ENCODE measurements around the gene OSBPL8.

DNA sequence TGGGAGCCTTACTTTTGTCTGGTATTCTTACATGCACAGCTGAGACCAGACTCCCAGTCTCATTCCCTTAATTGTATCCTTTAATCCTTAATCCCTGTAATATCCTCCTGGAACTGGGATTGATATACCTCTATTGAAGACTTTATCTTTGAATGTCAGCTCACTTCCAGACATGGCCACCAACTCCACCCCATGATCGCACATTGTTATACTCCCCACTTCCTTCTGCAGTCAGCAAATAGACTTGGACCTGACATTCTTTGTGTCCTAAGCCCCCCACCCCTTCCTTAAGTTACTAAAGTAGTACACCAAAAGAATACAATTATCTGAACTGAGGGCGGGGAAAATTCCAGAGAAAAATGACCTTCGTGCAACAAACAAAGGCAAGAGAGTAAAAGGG is 8.6 kb upstream of the OSBPL8 start:
- TF ChIP-seq HOXC10 (CRISPR knock-in tag; IDR thresholded peaks at IDR 0.05) (no peak), ZNF24 (tag by site-specific recombination; IDR thresholded peaks at IDR 0.05) (no peak), ZNF416 (tag by site-specific recombination; IDR thresholded peaks at IDR 0.05) (no peak), ZNF830 (tag by site-specific recombination; IDR thresholded peaks at IDR 0.05; ENCODE audit: low read depth) (no peak), ZBTB20 (tag by site-specific recombination; IDR thresholded peaks at IDR 0.05) (no peak), ZNF558 (tag by site-specific recombination; IDR thresholded peaks at IDR 0.05) (no peak), SETDB1 (IDR thresholded peaks at IDR 0.05; ENCODE audit: insufficient read length, low read length) (no peak), ZNF404 (tag by site-specific recombination; IDR thresholded peaks at IDR 0.05) (no peak), ZNF423 (tag by site-specific recombination; IDR thresholded peaks at IDR 0.05) (no peak), ZNF140 (tag by site-specific recombination; IDR thresholded peaks at IDR 0.05) (no peak)
- TF ChIP-seq, protein P1, sequence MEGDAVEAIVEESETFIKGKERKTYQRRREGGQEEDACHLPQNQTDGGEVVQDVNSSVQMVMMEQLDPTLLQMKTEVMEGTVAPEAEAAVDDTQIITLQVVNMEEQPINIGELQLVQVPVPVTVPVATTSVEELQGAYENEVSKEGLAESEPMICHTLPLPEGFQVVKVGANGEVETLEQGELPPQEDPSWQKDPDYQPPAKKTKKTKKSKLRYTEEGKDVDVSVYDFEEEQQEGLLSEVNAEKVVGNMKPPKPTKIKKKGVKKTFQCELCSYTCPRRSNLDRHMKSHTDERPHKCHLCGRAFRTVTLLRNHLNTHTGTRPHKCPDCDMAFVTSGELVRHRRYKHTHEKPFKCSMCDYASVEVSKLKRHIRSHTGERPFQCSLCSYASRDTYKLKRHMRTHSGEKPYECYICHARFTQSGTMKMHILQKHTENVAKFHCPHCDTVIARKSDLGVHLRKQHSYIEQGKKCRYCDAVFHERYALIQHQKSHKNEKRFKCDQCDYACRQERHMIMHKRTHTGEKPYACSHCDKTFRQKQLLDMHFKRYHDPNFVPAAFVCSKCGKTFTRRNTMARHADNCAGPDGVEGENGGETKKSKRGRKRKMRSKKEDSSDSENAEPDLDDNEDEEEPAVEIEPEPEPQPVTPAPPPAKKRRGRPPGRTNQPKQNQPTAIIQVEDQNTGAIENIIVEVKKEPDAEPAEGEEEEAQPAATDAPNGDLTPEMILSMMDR (tag by site-specific recombination; IDR thresholded peaks at IDR 0.05), result no peak
- TF ChIP-seq, protein P2, sequence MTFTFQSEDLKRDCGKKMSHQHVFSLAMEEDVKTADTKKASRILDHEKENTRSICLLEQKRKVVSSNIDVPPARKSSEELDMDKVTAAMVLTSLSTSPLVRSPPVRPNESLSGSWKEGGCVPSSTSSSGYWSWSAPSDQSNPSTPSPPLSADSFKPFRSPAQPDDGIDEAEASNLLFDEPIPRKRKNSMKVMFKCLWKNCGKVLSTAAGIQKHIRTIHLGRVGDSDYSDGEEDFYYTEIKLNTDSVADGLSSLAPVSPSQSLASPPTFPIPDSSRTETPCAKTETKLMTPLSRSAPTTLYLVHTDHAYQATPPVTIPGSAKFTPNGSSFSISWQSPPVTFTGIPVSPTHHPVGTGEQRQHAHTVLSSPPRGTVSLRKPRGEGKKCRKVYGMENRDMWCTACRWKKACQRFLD (tag by site-specific recombination; IDR thresholded peaks at IDR 0.05), result no peak
- TF ChIP-seq, protein P3, sequence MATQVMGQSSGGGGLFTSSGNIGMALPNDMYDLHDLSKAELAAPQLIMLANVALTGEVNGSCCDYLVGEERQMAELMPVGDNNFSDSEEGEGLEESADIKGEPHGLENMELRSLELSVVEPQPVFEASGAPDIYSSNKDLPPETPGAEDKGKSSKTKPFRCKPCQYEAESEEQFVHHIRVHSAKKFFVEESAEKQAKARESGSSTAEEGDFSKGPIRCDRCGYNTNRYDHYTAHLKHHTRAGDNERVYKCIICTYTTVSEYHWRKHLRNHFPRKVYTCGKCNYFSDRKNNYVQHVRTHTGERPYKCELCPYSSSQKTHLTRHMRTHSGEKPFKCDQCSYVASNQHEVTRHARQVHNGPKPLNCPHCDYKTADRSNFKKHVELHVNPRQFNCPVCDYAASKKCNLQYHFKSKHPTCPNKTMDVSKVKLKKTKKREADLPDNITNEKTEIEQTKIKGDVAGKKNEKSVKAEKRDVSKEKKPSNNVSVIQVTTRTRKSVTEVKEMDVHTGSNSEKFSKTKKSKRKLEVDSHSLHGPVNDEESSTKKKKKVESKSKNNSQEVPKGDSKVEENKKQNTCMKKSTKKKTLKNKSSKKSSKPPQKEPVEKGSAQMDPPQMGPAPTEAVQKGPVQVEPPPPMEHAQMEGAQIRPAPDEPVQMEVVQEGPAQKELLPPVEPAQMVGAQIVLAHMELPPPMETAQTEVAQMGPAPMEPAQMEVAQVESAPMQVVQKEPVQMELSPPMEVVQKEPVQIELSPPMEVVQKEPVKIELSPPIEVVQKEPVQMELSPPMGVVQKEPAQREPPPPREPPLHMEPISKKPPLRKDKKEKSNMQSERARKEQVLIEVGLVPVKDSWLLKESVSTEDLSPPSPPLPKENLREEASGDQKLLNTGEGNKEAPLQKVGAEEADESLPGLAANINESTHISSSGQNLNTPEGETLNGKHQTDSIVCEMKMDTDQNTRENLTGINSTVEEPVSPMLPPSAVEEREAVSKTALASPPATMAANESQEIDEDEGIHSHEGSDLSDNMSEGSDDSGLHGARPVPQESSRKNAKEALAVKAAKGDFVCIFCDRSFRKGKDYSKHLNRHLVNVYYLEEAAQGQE (tag by site-specific recombination; IDR thresholded peaks at IDR 0.05), result no peak

Measured in HEK293 (cell line).